Upper lobe of left lung (tissue), 6 donors: ENCODE data around the gene ATG7. TPM values are rescaled to one million over a fixed set of nuclear protein-coding genes. Genes with fewer than 3 reads are reported as not detected.

Experiments used
- ATAC-seq, 2 donors: fragments of 200-7000 bp; cut with Tn5 transposase; one replicate each; pipeline ENCODE4 v1.9.1; 2022; ENCODE audit warnings: mild to moderate bottlenecking in 2 of 2, moderate library complexity in 2 of 2; ENCODE audit not compliant: low FRiP score in 2 of 2
- DNase-seq, 2 donors: peaks; one replicate each; pipeline ENCODE4 v3.0.0-alpha.2; 2019 to 2020
- H3K27ac ChIP-seq, 4 donors: fragments of 200-600 bp; sonication (generic); one replicate each; pipeline ENCODE4 v1.5.1; 2016 to 2019
- H3K27me3 ChIP-seq, 4 donors: fragments of 200-600 bp; sonication (generic); one replicate each; pipeline ENCODE4 v1.5.1; 2017 to 2019
- H3K36me3 ChIP-seq, 4 donors: fragments of 200-600 bp; sonication (generic); one replicate each; pipeline ENCODE4 v1.5.1; 2016 to 2019
- H3K4me1 ChIP-seq, 4 donors: fragments of 200-600 bp; sonication (generic); one replicate each; pipeline ENCODE4 v1.5.1; 2018 to 2019
- H3K4me3 ChIP-seq, 4 donors: fragments of 200-600 bp; sonication (generic); one replicate each; pipeline ENCODE4 v1.5.1; 2017 to 2019; ENCODE audit warnings: mild to moderate bottlenecking in 2 of 4, moderate library complexity in 1 of 4
- H3K9me3 ChIP-seq, 4 donors: fragments of 200-600 bp; sonication (generic); one replicate each; pipeline ENCODE4 v1.5.1; 2018 to 2019
- CTCF ChIP-seq, 6 experiments: fragments of 450-650 bp in 4 of 6; fragments of 200-600 bp in 2 of 6; sonication (generic) in 2 of 6; IDR thresholded peaks; one replicate each; pipeline ENCODE4 v1.5.1; 2016 to 2019; ENCODE audit warnings: antibody characterized with exemption in 6 of 6
- EP300 ChIP-seq, 4 donors: sonication (generic); formaldehyde crosslinking; IDR thresholded peaks; one replicate each; pipeline ENCODE4 v1.5.1; 2017; ENCODE audit warnings: antibody characterized with exemption in 4 of 4, control low read depth in 2 of 4
- POLR2A ChIP-seq, 4 donors: fragments of 450-650 bp; IDR thresholded peaks; one replicate each; pipeline ENCODE4 v1.5.1; 2016 to 2017; ENCODE audit warnings: antibody characterized with exemption in 4 of 4, mild to moderate bottlenecking in 2 of 4
- POLR2AphosphoS5 ChIP-seq, 2 donors: sonication (generic); formaldehyde crosslinking; IDR thresholded peaks; one replicate each; pipeline ENCODE4 v1.5.1; 2017; ENCODE audit warnings: antibody characterized with exemption in 2 of 2
- WGBS, 2 donors: methylation state at CpG; one replicate each; pipeline ENCODE4 v1.1.5; 2017 to 2018; 5-methylcytosine and 5-hydroxymethylcytosine counted together
- total RNA-seq, 6 donors: library from RNA; depleted of rRNA in 4 of 6; stranded (reverse); fragments of >200 nt in 4 of 6; gene quantifications; one replicate each; pipeline versions ENCODE4 v1.1.0 to v1.2.1, GENCODE V29; 2016 to 2021
- donor health status: DM: no; HTN: no; CAD: no; lungs with moderate emphysema.
- donor health status: DM: no; HTN: yes; CAD: no; lungs with severe emphysema.

The ATG7 gene
- total RNA-seq, 6 donors from 2014 or later: 52.4 to 195 (median 74.1) TPM

- Histone ChIP-seq H3K27ac (no peak overlapping the region), H3K27me3 (no peaks in the 10 kb centered on the region), H3K36me3 (no peaks in the 10 kb centered on the region), H3K4me1 (peaks cover 0 to 5% (median 3%) of the 10 kb centered on the region in 4 donors), H3K4me3 (no peak overlapping the region), H3K9me3 (peaks cover 0 to 12% (median 0%) of the 10 kb centered on the region in 4 donors)
- no peak for DNase-seq
- TF ChIP-seq CTCF (IDR thresholded peaks at IDR 0.05) (no peak), POLR2A (IDR thresholded peaks at IDR 0.05) (no peak), EP300 (IDR thresholded peaks at IDR 0.05) (no peak), POLR2AphosphoS5 (IDR thresholded peaks at IDR 0.05) (no peak)
- ATAC-seq: no peak
- 92 to 94% methylated on average over 5 of the region's 5 CpGs for WGBS, 2 donors
These were observed 267.0 kb downstream of the ATG7 start for GRCh38 chr3:11539218-11539617.

- Histone ChIP-seq H3K9me3 (peaks cover 0 to 12% (median 0%) of the 10 kb centered on the region in 4 donors), H3K36me3 (no peaks in the 10 kb centered on the region), H3K4me1 (peaks cover 0 to 9% (median 6%) of the 10 kb centered on the region in 4 donors), H3K27me3 (no peaks in the 10 kb centered on the region), H3K4me3 (no peak overlapping the region), H3K27ac (no peak overlapping the region)
- DNase-seq (no peak), ATAC-seq (no peak)
- 96% methylated on average over 14 of the region's 14 CpGs for WGBS, 2 donors
- TF ChIP-seq EP300 (IDR thresholded peaks at IDR 0.05): no peak
- no peak for TF ChIP-seq POLR2AphosphoS5 (IDR thresholded peaks at IDR 0.05)
- TF ChIP-seq POLR2A (IDR thresholded peaks at IDR 0.05): no peak
- no peak for TF ChIP-seq CTCF (IDR thresholded peaks at IDR 0.05)
These were observed 267.5 kb downstream of the ATG7 start for GRCh38 chr3:11539677-11540076.

- DNase-seq (no peak), ATAC-seq (no peak)
- Histone ChIP-seq H3K9me3 (peaks cover 0 to 12% (median 0%) of the 10 kb centered on the region in 4 donors), H3K4me1 (peaks cover 0 to 20% (median 10%) of the 10 kb centered on the region in 4 donors), H3K27me3 (no peaks in the 10 kb centered on the region), H3K27ac (no peak overlapping the region), H3K36me3 (no peaks in the 10 kb centered on the region), H3K4me3 (no peak overlapping the region)
- TF ChIP-seq POLR2AphosphoS5 (IDR thresholded peaks at IDR 0.05): no peak
- TF ChIP-seq CTCF (IDR thresholded peaks at IDR 0.05): no peak
- TF ChIP-seq POLR2A (IDR thresholded peaks at IDR 0.05): no peak
- no peak for TF ChIP-seq EP300 (IDR thresholded peaks at IDR 0.05)
- WGBS, 2 donors: 66 to 72% methylated on average over 15 to 16 of the region's 16 CpGs
These were observed 269.4 kb downstream of the ATG7 start for GRCh38 chr3:11541321-11542303.

- no peak for TF ChIP-seq EP300 (IDR thresholded peaks at IDR 0.05)
- no peak for TF ChIP-seq POLR2AphosphoS5 (IDR thresholded peaks at IDR 0.05)
- no peak for TF ChIP-seq POLR2A (IDR thresholded peaks at IDR 0.05)
- TF ChIP-seq CTCF (IDR thresholded peaks at IDR 0.05): no peak
- ATAC-seq: no peak
- H3K4me3 ChIP-seq: no peak overlapping the region
- WGBS, 2 donors: 87 to 92% methylated on average over 7 of the region's 7 CpGs
- H3K9me3 ChIP-seq: peaks cover 0 to 12% (median 0%) of the 10 kb centered on the region in 4 donors
- H3K27ac ChIP-seq: no peak overlapping the region
- H3K4me1 ChIP-seq: peaks cover 0 to 20% (median 10%) of the 10 kb centered on the region in 4 donors
- H3K36me3 ChIP-seq: no peaks in the 10 kb centered on the region
- no peak for DNase-seq
- H3K27me3 ChIP-seq: no peaks in the 10 kb centered on the region
These were observed 270.4 kb downstream of the ATG7 start for GRCh38 chr3:11542551-11542950.
